GM12892 (cell line): ENCODE results near the gene CHGA.

Experiments
- DNase-seq: peaks from one replicate; pipeline ENCODE4 v3.0.0; 2011; ENCODE audit not compliant: insufficient read length
- FAIRE-seq: peaks from 2 replicates; lab custom pipeline; 2011; peaks lifted over from hg19 to GRCh38; lab: Jason Lieb, UNC
- POLR2A ChIP-seq: IDR thresholded peaks from 2 replicates; pipeline ENCODE4 v1.6.1; 2011; ENCODE audit warnings: low read depth, low read length, control low read depth
- POLR2AphosphoS5 ChIP-seq: IDR thresholded peaks from 2 replicates; pipeline ENCODE4 v1.6.1; 2011; ENCODE audit warnings: low read depth, low read length, control low read depth
- TAF1 ChIP-seq: IDR thresholded peaks from 2 replicates; pipeline ENCODE4 v1.6.1; 2011; ENCODE audit warnings: low read depth, mild to moderate bottlenecking, control low read depth, low read length, borderline replicate concordance

Gene CHGA

GRCh38 chr14:92971601-92972180 is 48.7 kb downstream of the CHGA start:
- DNase-seq (no peak), FAIRE-seq (no peak)

DNA sequence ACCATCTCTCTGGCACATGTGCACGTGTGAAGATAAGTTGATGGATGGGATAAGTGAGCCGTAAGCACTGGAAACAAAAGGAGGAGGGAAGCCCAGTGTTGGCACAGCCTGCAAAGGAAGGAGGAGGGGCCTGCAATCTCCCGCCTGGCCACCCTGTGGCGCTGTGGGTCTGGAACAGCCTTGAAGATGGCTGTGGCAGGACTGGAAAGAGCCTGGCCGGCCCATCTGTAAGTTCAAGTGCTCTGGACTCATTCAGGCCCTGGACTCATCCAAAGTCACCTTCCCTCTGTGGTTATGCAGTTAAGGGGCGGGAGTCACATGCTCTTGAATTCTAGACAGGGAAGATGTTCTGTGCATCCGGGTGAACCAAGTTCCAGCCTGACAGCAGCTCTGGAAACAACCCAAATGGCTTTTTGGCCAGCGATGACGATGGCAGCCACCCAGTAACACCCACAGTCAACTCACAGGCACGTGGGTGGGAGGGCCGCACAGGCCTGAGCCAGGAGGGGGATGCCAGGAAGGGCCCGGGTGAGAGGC is 50.4 kb downstream of the CHGA start:
- FAIRE-seq (no peak), DNase-seq (no peak)
- no peak for TF ChIP-seq TAF1
- TF ChIP-seq POLR2AphosphoS5: no peak
- no peak for TF ChIP-seq POLR2A

More at GRCh38 chr14:92971601-92972180, 48.7 kb downstream of the CHGA start:
- TF ChIP-seq POLR2A: no peak

- FAIRE-seq: no peak
- TF ChIP-seq POLR2AphosphoS5 (no peak), TAF1 (no peak), POLR2A (no peak)
Observed at GRCh38 chr14:92973798-92974372, 50.9 kb downstream of the CHGA start.

GRCh38 chr14:92974541-92975345 is 51.8 kb downstream of the CHGA start:
- FAIRE-seq (no peak), DNase-seq (no peak)
- TF ChIP-seq TAF1 (no peak), POLR2A (no peak), POLR2AphosphoS5 (no peak)

More at GRCh38 chr14:92973798-92974372, 50.9 kb downstream of the CHGA start:
- no peak for DNase-seq

DNA sequence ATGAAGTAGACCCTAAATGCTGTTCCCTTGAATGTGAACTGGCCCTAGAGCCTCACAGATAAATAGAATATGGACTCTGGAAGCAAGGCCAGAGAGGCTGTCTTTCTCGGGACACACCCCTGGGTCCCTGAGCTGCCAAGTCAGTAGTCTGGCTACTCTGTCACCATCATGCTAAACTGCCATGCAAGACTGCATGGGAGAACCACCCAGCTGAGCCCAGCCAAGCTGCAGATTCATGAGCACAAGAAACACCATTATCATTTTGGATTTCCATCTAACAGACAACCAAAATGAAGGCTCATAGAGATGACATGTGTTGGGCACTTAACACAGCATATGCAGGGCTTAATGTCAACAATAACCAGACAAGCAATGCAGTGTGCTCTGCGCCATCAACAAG is 53.3 kb downstream of the CHGA start:
- DNase-seq: no peak
- no peak for FAIRE-seq
- TF ChIP-seq TAF1: no peak
- TF ChIP-seq POLR2AphosphoS5: no peak
- no peak for TF ChIP-seq POLR2A

DNA sequence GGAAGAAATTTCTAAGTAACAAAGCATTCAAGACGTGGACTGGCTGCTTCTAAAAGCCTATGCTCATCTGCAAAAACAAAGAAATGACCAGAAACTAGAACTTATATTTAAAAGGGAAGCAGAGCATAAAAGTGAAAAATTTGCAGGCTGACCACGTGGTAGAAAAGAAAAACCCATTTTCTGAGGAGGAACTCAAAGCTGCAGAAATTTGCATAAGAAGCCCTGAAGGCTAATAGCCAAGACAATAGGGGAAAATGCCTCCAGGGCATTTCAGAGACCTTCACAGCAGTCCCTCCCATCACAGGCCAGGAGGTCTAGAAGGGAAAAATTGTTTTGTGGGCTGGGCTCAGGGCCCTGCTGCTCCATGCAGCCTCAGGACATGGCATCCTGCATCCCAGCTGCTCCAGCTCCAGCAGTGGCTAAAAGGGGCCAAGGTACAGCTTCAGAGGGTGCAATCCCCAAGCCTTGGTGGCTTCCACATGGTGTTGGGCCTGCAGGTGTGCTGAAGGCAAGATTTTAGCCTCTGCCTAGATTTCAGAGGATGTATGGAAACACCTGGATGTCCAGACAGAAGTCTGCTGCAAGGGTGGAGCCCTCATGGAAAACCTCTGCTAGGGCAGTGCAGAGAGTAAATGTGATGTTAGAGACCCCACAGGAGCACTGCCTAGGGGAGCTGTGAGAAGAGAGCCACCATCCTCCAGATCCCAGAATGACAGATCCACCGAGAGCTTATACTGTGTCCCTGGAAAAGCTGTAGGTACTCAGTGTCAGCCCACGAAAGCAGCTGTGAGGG is 55.5 kb downstream of the CHGA start:
- DNase-seq (no peak), FAIRE-seq (no peak)
- TF ChIP-seq TAF1: no peak

DNA sequence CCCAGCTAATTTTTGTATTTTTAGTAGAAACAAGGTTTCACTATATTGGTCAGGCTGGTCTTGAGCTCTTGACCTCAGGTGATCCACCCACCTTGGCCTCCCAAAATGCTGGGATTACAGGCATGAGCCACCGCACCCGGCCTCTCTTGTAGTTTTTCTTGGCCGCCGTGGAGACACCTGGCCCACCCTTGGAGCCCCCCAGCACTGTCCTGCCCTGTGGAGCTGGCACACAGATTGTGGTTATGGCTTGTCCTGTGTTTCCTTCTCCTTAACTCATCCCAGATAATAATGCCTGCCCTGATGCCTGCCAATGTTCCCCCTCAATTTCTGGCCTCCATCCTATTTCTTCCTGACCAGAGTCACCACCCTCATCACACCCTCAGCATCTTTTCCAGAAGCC is 57.9 kb downstream of the CHGA start:
- FAIRE-seq (no peak), DNase-seq (no peak)
- no peak for TF ChIP-seq POLR2AphosphoS5

- TF ChIP-seq POLR2AphosphoS5: no peak
- TF ChIP-seq TAF1: no peak
- no peak for TF ChIP-seq POLR2A
- no peak for FAIRE-seq
- DNase-seq: no peak
Observed at GRCh38 chr14:92981726-92982125, 58.8 kb downstream of the CHGA start.

DNA sequence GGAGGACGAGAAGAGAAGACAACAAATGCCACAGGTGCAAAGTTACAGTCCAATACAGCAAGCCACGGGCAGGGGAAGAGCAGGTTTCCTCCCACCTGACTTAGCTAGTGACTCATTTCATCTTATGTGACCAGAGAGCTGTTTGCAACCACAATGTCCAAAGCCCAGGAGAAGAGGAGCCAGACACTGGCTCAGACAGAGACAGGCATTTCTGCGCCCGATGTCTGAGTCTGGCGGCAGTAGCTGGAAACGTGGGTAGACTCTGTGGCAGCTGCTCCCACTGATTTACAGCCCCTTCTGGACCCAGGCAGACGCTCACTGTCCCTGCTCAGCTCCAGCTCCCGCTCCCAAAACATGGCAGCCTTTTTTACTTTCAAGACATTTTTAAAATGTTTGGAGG is 60.0 kb downstream of the CHGA start:
- TF ChIP-seq POLR2A: no peak
- no peak for TF ChIP-seq TAF1
- TF ChIP-seq POLR2AphosphoS5: no peak
- FAIRE-seq (no peak), DNase-seq (no peak)

DNA sequence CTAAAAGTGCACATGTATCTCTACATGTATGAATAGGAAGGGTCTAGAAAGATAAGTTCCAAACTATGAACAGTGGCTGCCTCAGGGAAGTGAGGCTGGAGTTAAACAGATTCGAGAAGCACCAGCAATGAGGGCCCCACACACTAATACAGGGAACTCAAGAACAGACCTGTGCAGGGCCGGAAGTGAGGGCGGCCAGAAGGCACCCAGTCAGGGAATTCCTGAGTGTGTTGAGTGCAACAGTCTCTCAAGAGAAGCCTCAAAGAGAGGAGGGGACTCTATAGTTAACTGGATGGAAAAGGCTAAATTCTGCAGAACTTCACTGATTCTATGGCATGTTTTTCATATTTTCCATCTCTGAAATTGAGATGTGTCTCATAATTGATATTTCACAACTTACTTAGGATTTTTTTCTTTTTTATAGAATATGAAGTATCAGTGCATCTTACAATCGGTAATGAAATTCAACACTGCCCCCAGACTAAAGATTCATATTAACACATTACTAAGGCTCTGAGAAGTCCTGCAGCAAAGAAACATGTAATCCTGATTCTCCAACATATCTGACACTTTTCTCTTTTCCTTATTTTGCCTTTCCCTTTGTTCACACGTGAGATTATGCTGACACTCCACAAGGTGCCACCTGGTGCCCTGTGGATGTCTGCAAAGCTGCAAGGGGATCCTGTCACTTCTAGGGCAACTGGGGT is 61.3 kb downstream of the CHGA start:
- FAIRE-seq (no peak), DNase-seq (no peak)
- TF ChIP-seq POLR2AphosphoS5: no peak
- TF ChIP-seq POLR2A: no peak
- no peak for TF ChIP-seq TAF1
